ENCODE results near the gene RPL39.
A peak's percentile ranks its signal among the peaks of the same experiment; 100 is the strongest.
"Not testable (repeated sequence)": the region's sequence is repeated elsewhere in the genome, so short reads cannot be mapped to it uniquely, and the experiment has no call there.

Gene RPL39

DNA sequence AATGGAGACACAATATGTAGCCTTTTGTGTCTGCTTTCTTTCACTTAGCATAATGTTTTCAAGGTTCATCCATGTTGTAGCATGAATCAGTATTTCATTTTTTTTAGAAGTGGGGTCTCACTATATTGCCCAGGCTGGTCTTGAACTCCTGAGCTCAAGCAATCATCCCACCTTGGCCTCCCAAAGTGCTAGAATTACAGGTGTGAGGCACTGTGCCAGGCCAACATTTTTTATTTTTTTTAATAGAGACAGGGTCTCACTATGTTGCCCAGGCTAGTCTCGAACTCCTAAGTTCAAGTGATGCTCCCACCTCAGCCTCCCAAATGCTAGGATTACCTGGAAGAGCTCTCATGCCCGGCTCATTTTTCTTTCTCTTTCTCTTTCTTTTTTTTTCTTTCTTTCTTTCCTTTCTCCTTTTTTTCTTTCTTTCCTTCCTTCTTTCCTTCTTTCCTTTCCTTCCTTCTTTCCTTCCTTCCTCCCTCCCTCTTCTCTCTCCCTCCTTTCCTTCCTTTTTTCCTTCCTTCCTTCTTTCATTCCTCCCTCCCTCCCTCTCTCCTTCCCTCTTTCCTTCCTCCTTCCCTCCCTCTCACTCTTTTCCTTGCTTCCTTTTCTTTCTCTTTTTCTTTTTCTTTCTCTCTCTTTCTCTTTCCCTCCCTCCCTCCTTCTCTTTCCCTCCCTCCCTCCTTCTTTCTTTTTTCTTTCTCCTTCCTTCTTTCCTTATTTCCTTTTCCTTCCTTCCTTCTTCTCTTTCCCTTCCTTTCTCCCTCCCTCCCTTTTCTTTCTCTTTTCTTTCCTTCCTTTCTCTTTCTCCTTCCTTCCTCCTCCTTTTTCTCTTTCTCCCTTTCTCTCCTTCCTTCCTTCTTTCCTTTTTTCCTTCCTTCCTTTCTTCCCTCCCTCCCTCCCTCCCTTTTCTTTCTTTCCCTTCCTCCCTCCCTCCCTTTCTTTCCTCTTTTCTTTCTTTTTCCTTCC, 10.1 kb upstream of the RPL39 start:
- Histone ChIP-seq H3K4me2 (ENCODE audit: low read length) (no peak overlapping the region), H3K9me3 (replicated peaks; ENCODE audit: low read length) (no peaks in the 10 kb centered on the region), H3K4me1 (ENCODE audit: control insufficient read depth, insufficient read depth, low read length) (no peaks in the 10 kb centered on the region), H3K36me3 (ENCODE audit: insufficient read depth, low read length) (no peaks in the 10 kb centered on the region), H3K9ac (ENCODE audit: low read depth, low read length) (no peak overlapping the region), H3K4me3 (ENCODE audit: low read length) (no peak overlapping the region), H3K27me3 (ENCODE audit: control insufficient read depth, insufficient read depth, low read length) (no peaks in the 10 kb centered on the region)

GRCh38 chrX:119790977-119791436, 423 bp downstream of the RPL39 start:
- Histone ChIP-seq H3K4me1 (ENCODE audit: control insufficient read depth, insufficient read depth, low read length) (peaks cover 19% of the 10 kb centered on the region), H3K27me3 (ENCODE audit: control insufficient read depth, insufficient read depth, low read length) (no peaks in the 10 kb centered on the region), H3K4me2 (ENCODE audit: low read length) (peak overlapping the region; percentile 79), H3K9ac (ENCODE audit: low read depth, low read length) (peak overlapping the region; percentile 95), H3K36me3 (ENCODE audit: insufficient read depth, low read length) (peaks cover 28% of the 10 kb centered on the region), H3K9me3 (replicated peaks; ENCODE audit: low read length) (no peaks in the 10 kb centered on the region), H3K4me3 (ENCODE audit: low read length) (peak overlapping the region; percentile 80)

GRCh38 chrX:119784747-119785446, 6.5 kb downstream of the RPL39 start:
- no peak overlapping the region for H3K9ac ChIP-seq (ENCODE audit: low read depth, low read length)
- no peak overlapping the region for H3K4me3 ChIP-seq (ENCODE audit: low read length)
- H3K4me2 ChIP-seq (ENCODE audit: low read length) = no peak overlapping the region
- no peaks in the 10 kb centered on the region for H3K9me3 ChIP-seq (replicated peaks; ENCODE audit: low read length)
- H3K36me3 ChIP-seq (ENCODE audit: insufficient read depth, low read length) = peaks cover 37% of the 10 kb centered on the region
- H3K27me3 ChIP-seq (ENCODE audit: control insufficient read depth, insufficient read depth, low read length) = no peaks in the 10 kb centered on the region
- peaks cover 15% of the 10 kb centered on the region for H3K4me1 ChIP-seq (ENCODE audit: control insufficient read depth, insufficient read depth, low read length)

- peaks cover 9% of the 10 kb centered on the region for H3K4me1 ChIP-seq (ENCODE audit: control insufficient read depth, insufficient read depth, low read length)
Measured at GRCh38 chrX:119783026-119783425, 8.4 kb downstream of the RPL39 start.

DNA sequence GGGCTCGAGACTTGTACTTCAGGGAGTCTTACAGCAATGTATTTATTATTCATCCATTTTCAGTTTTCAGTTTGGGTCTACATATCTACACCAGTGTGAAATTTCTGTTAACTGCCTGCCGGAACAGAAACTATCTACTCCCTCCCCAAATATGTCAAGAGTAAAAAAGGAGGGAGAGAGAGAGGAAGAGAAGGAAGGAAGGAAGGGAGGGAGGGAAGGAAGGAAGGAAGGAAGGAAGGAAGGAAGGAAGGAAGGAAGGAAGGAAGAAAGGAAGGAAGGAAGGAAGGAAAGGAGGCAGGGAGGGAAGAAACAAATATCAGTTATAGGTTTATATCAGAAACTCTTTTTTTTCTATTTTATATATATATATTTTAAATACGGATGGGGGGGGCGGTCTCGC, 12.6 kb downstream of the RPL39 start:
- H3K4me2 ChIP-seq (ENCODE audit: low read length) = no peak overlapping the region
- no peaks in the 10 kb centered on the region for H3K36me3 ChIP-seq (ENCODE audit: insufficient read depth, low read length)
- no peaks in the 10 kb centered on the region for H3K9me3 ChIP-seq (replicated peaks; ENCODE audit: low read length)
- no peak overlapping the region for H3K9ac ChIP-seq (ENCODE audit: low read depth, low read length)
- H3K4me3 ChIP-seq (ENCODE audit: low read length) = no peak overlapping the region
- H3K4me1 ChIP-seq (ENCODE audit: control insufficient read depth, insufficient read depth, low read length) = no peaks in the 10 kb centered on the region
- no peaks in the 10 kb centered on the region for H3K27me3 ChIP-seq (ENCODE audit: control insufficient read depth, insufficient read depth, low read length)

More at GRCh38 chrX:119783026-119783425, 8.4 kb downstream of the RPL39 start:
- peaks cover 27% of the 10 kb centered on the region for H3K36me3 ChIP-seq (ENCODE audit: insufficient read depth, low read length)
- no peak overlapping the region for H3K4me3 ChIP-seq (ENCODE audit: low read length)
- no peaks in the 10 kb centered on the region for H3K27me3 ChIP-seq (ENCODE audit: control insufficient read depth, insufficient read depth, low read length)
- H3K9ac ChIP-seq (ENCODE audit: low read depth, low read length) = no peak overlapping the region
- H3K9me3 ChIP-seq (replicated peaks; ENCODE audit: low read length) = no peaks in the 10 kb centered on the region
- H3K4me2 ChIP-seq (ENCODE audit: low read length) = no peak overlapping the region

- Histone ChIP-seq H3K27me3 (ENCODE audit: control insufficient read depth, insufficient read depth, low read length) (no peaks in the 10 kb centered on the region), H3K4me2 (ENCODE audit: low read length) (no peak overlapping the region), H3K4me3 (ENCODE audit: low read length) (no peak overlapping the region), H3K9me3 (replicated peaks; ENCODE audit: low read length) (no peaks in the 10 kb centered on the region), H3K36me3 (ENCODE audit: insufficient read depth, low read length) (no peaks in the 10 kb centered on the region), H3K9ac (ENCODE audit: low read depth, low read length) (no peak overlapping the region), H3K4me1 (ENCODE audit: control insufficient read depth, insufficient read depth, low read length) (no peaks in the 10 kb centered on the region)
Measured at GRCh38 chrX:119775517-119776238, 15.8 kb downstream of the RPL39 start.

DNA sequence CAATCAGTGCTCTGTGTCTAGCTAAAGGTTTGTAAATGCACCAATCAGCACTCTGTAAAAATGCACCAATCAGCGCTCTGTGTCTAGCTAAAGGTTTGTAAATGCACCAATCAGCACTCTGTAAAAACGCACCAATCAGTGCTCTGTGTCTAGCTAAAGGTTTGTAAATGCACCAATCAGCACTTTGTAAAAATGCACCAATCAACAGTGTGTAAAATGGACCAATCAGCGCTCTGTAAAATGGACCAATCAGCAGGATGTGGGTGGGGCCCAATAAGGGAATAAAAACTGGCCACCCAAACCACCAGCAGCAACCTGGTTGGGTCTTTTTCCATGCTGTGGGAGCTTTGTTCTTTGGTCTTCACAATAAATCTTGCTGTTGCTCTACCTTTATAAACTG, 22.0 kb downstream of the RPL39 start:
- not testable (repeated sequence) for H3K27me3 ChIP-seq (ENCODE audit: control insufficient read depth, insufficient read depth, low read length); H3K4me3 ChIP-seq (ENCODE audit: low read length); H3K9me3 ChIP-seq (replicated peaks; ENCODE audit: low read length); H3K36me3 ChIP-seq (ENCODE audit: insufficient read depth, low read length); H3K9ac ChIP-seq (ENCODE audit: low read depth, low read length); H3K4me2 ChIP-seq (ENCODE audit: low read length); H3K4me1 ChIP-seq (ENCODE audit: control insufficient read depth, insufficient read depth, low read length)

- H3K4me3 ChIP-seq (ENCODE audit: low read length); H3K9ac ChIP-seq (ENCODE audit: low read depth, low read length); H3K27me3 ChIP-seq (ENCODE audit: control insufficient read depth, insufficient read depth, low read length); H3K4me1 ChIP-seq (ENCODE audit: control insufficient read depth, insufficient read depth, low read length); H3K36me3 ChIP-seq (ENCODE audit: insufficient read depth, low read length); H3K4me2 ChIP-seq (ENCODE audit: low read length); H3K9me3 ChIP-seq (replicated peaks; ENCODE audit: low read length): not testable (repeated sequence)
Measured at GRCh38 chrX:119768436-119768835, 23.0 kb downstream of the RPL39 start.

DNA sequence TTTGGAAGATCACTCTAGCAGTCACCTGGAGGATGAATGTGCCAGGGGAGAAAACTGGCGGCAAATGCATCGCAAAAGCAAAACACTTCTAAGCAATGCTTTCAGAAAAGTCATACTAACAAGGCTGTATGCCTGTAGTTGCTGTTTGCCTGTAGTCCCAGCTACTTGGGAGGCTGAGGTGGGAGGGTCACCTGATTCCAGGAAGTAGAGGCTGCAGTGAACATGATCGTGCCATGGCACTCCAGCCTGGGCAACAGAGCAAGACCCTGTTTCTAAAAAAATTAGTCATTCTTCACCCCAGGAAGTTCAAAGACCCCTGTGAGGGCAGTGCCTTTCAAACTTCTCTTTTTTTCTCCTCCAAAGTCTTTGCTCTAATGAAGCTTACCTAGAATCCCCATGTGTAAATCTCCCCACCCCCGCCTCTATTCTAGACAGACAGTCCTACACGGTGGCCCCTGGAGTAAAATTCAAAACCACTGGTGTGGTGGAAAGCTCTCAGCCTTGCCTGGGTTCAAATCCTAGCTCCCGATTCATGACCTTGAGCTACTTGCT, 27.5 kb downstream of the RPL39 start:
- no peaks in the 10 kb centered on the region for H3K9me3 ChIP-seq (replicated peaks; ENCODE audit: low read length)
- H3K4me3 ChIP-seq (ENCODE audit: low read length) = no peak overlapping the region
- H3K36me3 ChIP-seq (ENCODE audit: insufficient read depth, low read length) = no peaks in the 10 kb centered on the region
- peak overlapping the region; percentile 51 for H3K4me2 ChIP-seq (ENCODE audit: low read length)
- no peak overlapping the region for H3K9ac ChIP-seq (ENCODE audit: low read depth, low read length)
- peaks cover 12% of the 10 kb centered on the region for H3K4me1 ChIP-seq (ENCODE audit: control insufficient read depth, insufficient read depth, low read length)
- H3K27me3 ChIP-seq (ENCODE audit: control insufficient read depth, insufficient read depth, low read length) = no peaks in the 10 kb centered on the region

- Histone ChIP-seq H3K9me3 (replicated peaks; ENCODE audit: low read length) (no peaks in the 10 kb centered on the region), H3K27me3 (ENCODE audit: control insufficient read depth, insufficient read depth, low read length) (no peaks in the 10 kb centered on the region), H3K4me2 (ENCODE audit: low read length) (peak overlapping the region; percentile 51), H3K4me3 (ENCODE audit: low read length) (no peak overlapping the region), H3K4me1 (ENCODE audit: control insufficient read depth, insufficient read depth, low read length) (peaks cover 12% of the 10 kb centered on the region), H3K9ac (ENCODE audit: low read depth, low read length) (peak overlapping the region; percentile 18), H3K36me3 (ENCODE audit: insufficient read depth, low read length) (no peaks in the 10 kb centered on the region)
Measured at GRCh38 chrX:119763181-119763580, 28.2 kb downstream of the RPL39 start.

- Histone ChIP-seq H3K4me2 (ENCODE audit: low read length) (peak overlapping the region; percentile 51), H3K4me3 (ENCODE audit: low read length) (no peak overlapping the region), H3K9ac (ENCODE audit: low read depth, low read length) (peak overlapping the region; percentile 18), H3K27me3 (ENCODE audit: control insufficient read depth, insufficient read depth, low read length) (no peaks in the 10 kb centered on the region), H3K36me3 (ENCODE audit: insufficient read depth, low read length) (no peaks in the 10 kb centered on the region), H3K4me1 (ENCODE audit: control insufficient read depth, insufficient read depth, low read length) (peaks cover 12% of the 10 kb centered on the region), H3K9me3 (replicated peaks; ENCODE audit: low read length) (no peaks in the 10 kb centered on the region)
Measured at GRCh38 chrX:119762718-119763117, 28.7 kb downstream of the RPL39 start.
